PC-3 (cell line): ENCODE measurements around the gene SPTLC3. TPM values are rescaled to one million over a fixed set of nuclear protein-coding genes. Genes with fewer than 3 reads are reported as not detected.

Source experiments
- ATAC-seq: fragments of 200-7000 bp; cut with Tn5 transposase; 2 replicates; pipeline ENCODE4 v1.9.1; 2020; ENCODE audit warnings: mild to moderate bottlenecking, moderate library complexity
- BruUV-seq: library from RNA; stranded (reverse); fragments of 400-500 nt; replicated peaks from 2 replicates; lab custom pipeline; 2021; lab: Mats Ljungman, UMichigan
- CTCF ChIA-PET: fragments of 300-600 bp; sonication (Branson Sonifier 250); formaldehyde crosslinking; loops from one replicate; lab custom pipeline; 2022; ENCODE audit warnings: antibody characterized with exemption; lab: Charles Lee
- POLR2A ChIA-PET: fragments of 300-600 bp; sonication (Branson Sonifier 250); formaldehyde crosslinking; loops from one replicate; lab custom pipeline; 2022; ENCODE audit warnings: antibody characterized with exemption; ENCODE audit not compliant: unreplicated experiment; lab: Charles Lee
- DNase-seq: peaks from one replicate; pipeline ENCODE4 v3.0.0-alpha.2; 2015
- H2AFZ ChIP-seq: fragments of 300-600 bp; sonication (generic); 2 replicates; pipeline ENCODE4 v1.6.0; 2016; ENCODE audit warnings: antibody characterized with exemption, low read length
- H3F3A ChIP-seq: fragments of 300-600 bp; sonication (generic); one replicate; pipeline ENCODE4 v1.6.0; 2017; ENCODE audit warnings: antibody characterized with exemption, low read length, control low read depth, mild to moderate bottlenecking; ENCODE audit not compliant: unreplicated experiment
- H3K27ac ChIP-seq: fragments of 300-600 bp; sonication (generic); 2 replicates; pipeline ENCODE4 v1.5.1; 2016; ENCODE audit warnings: mild to moderate bottlenecking, low read length
- H3K27me3 ChIP-seq: fragments of 300-600 bp; sonication (generic); 2 replicates; pipeline ENCODE4 v1.6.1; 2016; ENCODE audit warnings: low read length, mixed read lengths
- H3K36me3 ChIP-seq: fragments of 300-600 bp; sonication (generic); 2 replicates; pipeline ENCODE4 v1.6.1; 2016; ENCODE audit warnings: low read depth, mixed run types, low read length, mixed read lengths
- H3K4me1 ChIP-seq: fragments of 300-600 bp; sonication (generic); 2 replicates; pipeline ENCODE4 v1.5.1; 2016; ENCODE audit warnings: low read length; ENCODE audit not compliant: insufficient read depth
- H3K4me2 ChIP-seq: fragments of 300-600 bp; sonication (generic); 2 replicates; pipeline ENCODE4 v1.6.0; 2016; ENCODE audit warnings: low read length
- H3K4me3 ChIP-seq: fragments of 300-600 bp; sonication (generic); 2 replicates; pipeline ENCODE4 v1.5.1; 2016; ENCODE audit warnings: mild to moderate bottlenecking, low read length, mixed read lengths
- H3K79me2 ChIP-seq: fragments of 300-600 bp; sonication (generic); 2 replicates; pipeline ENCODE4 v1.6.1; 2017; ENCODE audit warnings: low read length, mixed read lengths
- H3K9ac ChIP-seq: fragments of 300-600 bp; sonication (generic); 2 replicates; pipeline ENCODE4 v1.6.0; 2016; ENCODE audit warnings: mild to moderate bottlenecking, low read length
- H3K9me2 ChIP-seq: fragments of 300-600 bp; sonication (generic); replicated peaks from 2 replicates; pipeline ENCODE4 v1.6.1; 2016; ENCODE audit warnings: mixed run types, low read length, mixed read lengths
- H3K9me3 ChIP-seq: fragments of 300-600 bp; sonication (generic); 2 replicates; pipeline ENCODE4 v1.6.1; 2016; ENCODE audit warnings: low read length, mixed read lengths
- H4K20me1 ChIP-seq: fragments of 300-600 bp; sonication (generic); 2 replicates; pipeline ENCODE4 v1.6.1; 2016; ENCODE audit warnings: low read length, mixed read lengths
- EZH2 ChIP-seq: fragments of 300-600 bp; sonication (generic); IDR thresholded peaks from one replicate; pipeline ENCODE4 v1.6.1; 2017; ENCODE audit warnings: antibody characterized with exemption, mild to moderate bottlenecking, low read length; ENCODE audit not compliant: unreplicated experiment
- EZH2phosphoT487 ChIP-seq: fragments of 300-600 bp; sonication (generic); IDR thresholded peaks from 2 replicates; pipeline ENCODE4 v1.6.1; 2018; ENCODE audit warnings: mild to moderate bottlenecking, antibody characterized with exemption, low read length, borderline replicate concordance
- intact Hi-C: fragments of 100-400 bp; cut with micrococcal nuclease; formaldehyde crosslinking; loops from 2 replicates; pipeline ENCODE4 v1.9.0; 2023
- total RNA-seq: library from RNA; depleted of rRNA; stranded (reverse); fragments of >200 nt; gene quantifications from 2 replicates; pipeline ENCODE4 v1.2.3, GENCODE V29; 2014
- TF ChIP-seq, protein P1 (sequence below): fragments of 300-600 bp; sonication (generic); conservative IDR thresholded peaks from 2 replicates; pipeline ENCODE4 v1.5.1; 2017; ENCODE audit warnings: antibody characterized with exemption, low read depth, mild to moderate bottlenecking, low read length

Gene SPTLC3
- total RNA-seq, 1 experiment from 2014 or later, result 16.3 TPM

DNA sequence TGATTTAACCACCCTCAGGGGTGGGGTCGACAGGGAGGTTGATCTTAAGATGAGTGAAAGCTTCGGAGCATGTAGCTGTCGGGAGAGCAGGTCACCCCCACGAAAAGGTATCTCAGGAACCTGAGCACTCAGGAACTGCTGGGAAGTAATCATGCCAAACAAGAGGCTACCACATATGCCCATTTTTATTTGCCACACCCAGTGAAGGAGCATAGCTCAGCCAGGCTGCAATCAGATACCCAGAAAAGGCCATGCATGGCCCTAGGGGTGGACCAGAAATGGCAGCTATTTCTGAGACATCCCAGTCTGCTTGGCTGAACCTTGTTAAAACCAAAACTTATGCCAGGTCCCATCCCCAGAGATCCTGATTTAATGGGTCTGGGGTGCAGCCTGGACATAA, 139.6 kb downstream of the SPTLC3 start:
- TF ChIP-seq EZH2phosphoT487 (no peak), EZH2 (no peak)
- TF ChIP-seq, protein P1, sequence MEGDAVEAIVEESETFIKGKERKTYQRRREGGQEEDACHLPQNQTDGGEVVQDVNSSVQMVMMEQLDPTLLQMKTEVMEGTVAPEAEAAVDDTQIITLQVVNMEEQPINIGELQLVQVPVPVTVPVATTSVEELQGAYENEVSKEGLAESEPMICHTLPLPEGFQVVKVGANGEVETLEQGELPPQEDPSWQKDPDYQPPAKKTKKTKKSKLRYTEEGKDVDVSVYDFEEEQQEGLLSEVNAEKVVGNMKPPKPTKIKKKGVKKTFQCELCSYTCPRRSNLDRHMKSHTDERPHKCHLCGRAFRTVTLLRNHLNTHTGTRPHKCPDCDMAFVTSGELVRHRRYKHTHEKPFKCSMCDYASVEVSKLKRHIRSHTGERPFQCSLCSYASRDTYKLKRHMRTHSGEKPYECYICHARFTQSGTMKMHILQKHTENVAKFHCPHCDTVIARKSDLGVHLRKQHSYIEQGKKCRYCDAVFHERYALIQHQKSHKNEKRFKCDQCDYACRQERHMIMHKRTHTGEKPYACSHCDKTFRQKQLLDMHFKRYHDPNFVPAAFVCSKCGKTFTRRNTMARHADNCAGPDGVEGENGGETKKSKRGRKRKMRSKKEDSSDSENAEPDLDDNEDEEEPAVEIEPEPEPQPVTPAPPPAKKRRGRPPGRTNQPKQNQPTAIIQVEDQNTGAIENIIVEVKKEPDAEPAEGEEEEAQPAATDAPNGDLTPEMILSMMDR, result no peak
- no peaks in the 10 kb centered on the region; the same call in 1 of the 2 replicates for H3K27me3 ChIP-seq
- ATAC-seq, result no peak
- H3F3A ChIP-seq, result no peaks in the 10 kb centered on the region
- DNase-seq, result no peak
- H3K4me1 ChIP-seq, result no peaks in the 10 kb centered on the region
- no peak overlapping the region for H3K4me2 ChIP-seq
- no peak overlapping the region for H3K9ac ChIP-seq
- H3K36me3 ChIP-seq, result no peaks in the 10 kb centered on the region
- CTCF ChIA-PET, result no interaction called here
- no peak overlapping the region for H2AFZ ChIP-seq
- H3K27ac ChIP-seq, result no peak overlapping the region
- intact Hi-C loops, result no loop called here
- no peaks in the 10 kb centered on the region for H3K9me3 ChIP-seq
- no TSS peak for BruUV-seq
- H3K9me2 ChIP-seq, result no peaks in the 10 kb centered on the region
- no peak overlapping the region for H3K4me3 ChIP-seq
- no peaks in the 10 kb centered on the region for H4K20me1 ChIP-seq
- POLR2A ChIA-PET, result no interaction called here
- no peaks in the 10 kb centered on the region for H3K79me2 ChIP-seq

DNA sequence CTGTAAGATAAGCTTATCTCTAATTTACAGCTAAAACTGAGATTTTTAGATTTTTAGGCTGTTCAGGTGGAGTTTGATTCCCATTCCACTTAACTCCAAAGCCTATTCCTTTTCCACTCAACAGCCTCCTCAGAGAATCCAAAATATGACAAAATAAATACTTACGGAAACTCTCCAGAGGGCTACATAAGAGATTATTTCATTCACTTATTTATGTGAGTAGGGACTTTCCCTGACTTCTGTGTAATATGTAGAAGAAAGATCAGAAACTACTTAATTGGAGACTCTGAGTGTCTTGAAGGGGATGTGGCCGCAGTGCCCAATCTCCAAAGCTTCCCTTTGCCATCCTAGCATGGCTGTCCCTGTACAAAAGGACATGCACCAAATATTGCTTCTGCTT, 140.2 kb downstream of the SPTLC3 start:
- no peaks in the 10 kb centered on the region for H3K4me1 ChIP-seq
- H3K9ac ChIP-seq, result no peak overlapping the region
- H3K4me2 ChIP-seq, result no peak overlapping the region
- H2AFZ ChIP-seq, result no peak overlapping the region
- H3K27me3 ChIP-seq, result no peaks in the 10 kb centered on the region; the same call in 1 of the 2 replicates
- ChIA-PET CTCF (no interaction called here), POLR2A (interaction anchor here (0.6 kb wide), 1 partner anchor 11 kb away, joined by 3 read pairs; no protein-coding TSS in a partner anchor)
- intact Hi-C loops, result no loop called here
- no peaks in the 10 kb centered on the region for H3K9me2 ChIP-seq
- no peaks in the 10 kb centered on the region for H4K20me1 ChIP-seq
- TF ChIP-seq, protein P1, result no peak
- no peak for TF ChIP-seq EZH2
- no peak for TF ChIP-seq EZH2phosphoT487
- no peaks in the 10 kb centered on the region for H3K36me3 ChIP-seq
- H3K4me3 ChIP-seq, result no peak overlapping the region
- no TSS peak for BruUV-seq
- ATAC-seq (no peak), DNase-seq (no peak)
- no peak overlapping the region for H3K27ac ChIP-seq
- H3F3A ChIP-seq, result no peaks in the 10 kb centered on the region
- H3K79me2 ChIP-seq, result no peaks in the 10 kb centered on the region
- H3K9me3 ChIP-seq, result no peaks in the 10 kb centered on the region

DNA sequence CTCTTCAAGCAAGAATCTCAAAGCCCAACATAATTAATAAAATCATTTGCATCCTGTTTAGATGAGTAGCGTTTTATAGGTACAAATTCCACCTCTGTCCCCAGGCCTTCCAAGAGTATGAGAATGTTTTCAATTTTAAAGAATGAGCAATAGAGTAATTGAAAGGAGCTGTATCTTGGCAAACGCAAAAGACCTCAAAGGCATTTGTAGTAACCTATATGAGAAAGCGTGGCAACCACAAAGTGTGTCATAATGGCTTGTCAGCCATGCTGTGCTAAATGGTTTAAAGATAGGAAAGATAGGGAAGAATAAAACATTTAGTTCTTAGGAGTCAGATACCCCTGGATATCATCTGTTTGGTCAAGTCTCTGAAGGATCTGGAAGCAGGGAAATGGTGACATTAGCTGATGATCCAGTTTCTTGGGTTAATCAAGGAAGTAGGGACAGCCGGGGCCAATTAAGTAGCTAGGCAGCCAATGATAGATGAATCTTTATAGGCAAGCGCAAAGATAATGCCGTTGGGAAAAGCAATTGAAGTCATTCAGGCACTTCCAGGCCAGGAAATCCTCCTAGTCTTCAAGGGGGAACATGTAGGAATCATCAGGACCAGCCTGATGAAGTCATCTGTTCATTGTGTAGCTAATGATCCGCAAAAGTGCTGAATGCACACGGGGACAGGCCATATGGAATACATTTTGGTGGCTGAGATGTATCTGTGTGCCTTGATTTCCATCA, 140.8 kb downstream of the SPTLC3 start:
- no peak overlapping the region for H3K9ac ChIP-seq
- no peaks in the 10 kb centered on the region for H3K36me3 ChIP-seq
- no peak overlapping the region for H3K4me3 ChIP-seq
- intact Hi-C loops, result no loop called here
- no peak overlapping the region for H2AFZ ChIP-seq
- no peaks in the 10 kb centered on the region for H3K4me1 ChIP-seq
- H3K27me3 ChIP-seq, result no peaks in the 10 kb centered on the region; the same call in 1 of the 2 replicates
- H4K20me1 ChIP-seq, result no peaks in the 10 kb centered on the region
- no peak for DNase-seq
- no peaks in the 10 kb centered on the region for H3K9me3 ChIP-seq
- no peaks in the 10 kb centered on the region for H3F3A ChIP-seq
- H3K4me2 ChIP-seq, result no peak overlapping the region
- TF ChIP-seq, protein P1, result no peak
- TF ChIP-seq EZH2 (no peak), EZH2phosphoT487 (no peak)
- POLR2A ChIA-PET, result interaction anchor here (0.6 kb wide), 1 partner anchor 11 kb away, joined by 3 read pairs; no protein-coding TSS in a partner anchor
- BruUV-seq, result no TSS peak
- H3K9me2 ChIP-seq, result no peaks in the 10 kb centered on the region
- CTCF ChIA-PET, result no interaction called here
- no peak for ATAC-seq
- H3K79me2 ChIP-seq, result no peaks in the 10 kb centered on the region
- H3K27ac ChIP-seq, result no peak overlapping the region
